Left cardiac atrium (tissue), 4 donors: Measurements from ENCODE around the gene ZFYVE28. TPM values are rescaled to one million over a fixed set of nuclear protein-coding genes. Genes with fewer than 3 reads are reported as not detected.

ENCODE experiments used
- ATAC-seq, 2 donors: fragments of 200-7000 bp; cut with Tn5 transposase; one replicate each; pipeline ENCODE4 v1.9.1; 2020; ENCODE audit warnings: mild to moderate bottlenecking in 2 of 2, moderate library complexity in 2 of 2
- DNase-seq: peaks from one replicate; pipeline ENCODE4 v3.0.0-alpha.2; 2020
- intact Hi-C, 2 donors: fragments of 100-400 bp; cut with DNase I; formaldehyde crosslinking; loops; one replicate each; pipeline versions ENCODE4 v1.14.1 to v1.15.1; 2022 to 2023
- total RNA-seq, 2 donors: library from RNA; stranded (reverse); fragmentation: NEBNext Ultra II Directional; extraction: Animal tissue kit (Norgen Biotek cat#: 25700); gene quantifications; one replicate each; pipeline ENCODE4 v1.2.1, GENCODE V29; 2021
- donor health status: DM: no; HTN: yes; CAD: no.
- donor health status: DM: no; HTN: yes; CAD: no; lungs with severe emphysema.
- donor health status: DM: yes; HTN: yes; CAD: no.
- donor health status: Dilated cardiomyopathy.

ZFYVE28 gene
- total RNA-seq, 2 donors from 2014 or later, result 5.2 to 7.2 TPM

DNA sequence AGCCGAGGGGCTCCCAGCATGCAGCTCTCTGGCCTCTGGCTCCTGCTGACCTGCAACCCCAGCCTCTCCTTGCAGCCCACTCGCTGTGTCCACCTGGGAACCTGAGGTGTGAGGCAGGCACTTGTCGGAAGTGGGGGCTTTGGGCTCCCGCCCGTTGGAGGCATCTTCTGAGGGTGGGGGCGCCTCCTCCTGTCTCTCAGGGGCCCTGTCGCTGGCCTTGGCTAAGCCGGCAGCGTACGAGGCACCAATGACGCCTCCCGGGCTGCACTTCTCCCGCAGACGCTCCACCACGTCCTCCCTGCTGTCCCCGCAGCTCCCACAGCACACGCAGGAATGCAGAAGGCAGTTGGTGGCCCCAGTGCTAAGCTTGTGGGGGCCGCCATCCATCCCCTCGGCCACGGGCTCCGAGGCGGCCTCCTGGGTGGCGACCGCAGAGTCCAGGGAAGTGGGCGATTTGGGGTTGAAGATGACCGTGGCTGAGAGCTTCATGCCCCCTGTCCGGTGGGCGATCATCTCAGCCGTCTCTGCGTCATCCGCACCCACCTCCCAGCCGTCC is 114.0 kb downstream of the ZFYVE28 start:
- DNase-seq, result no peak
- intact Hi-C loops, result no loop called here
- no peak for ATAC-seq

DNA sequence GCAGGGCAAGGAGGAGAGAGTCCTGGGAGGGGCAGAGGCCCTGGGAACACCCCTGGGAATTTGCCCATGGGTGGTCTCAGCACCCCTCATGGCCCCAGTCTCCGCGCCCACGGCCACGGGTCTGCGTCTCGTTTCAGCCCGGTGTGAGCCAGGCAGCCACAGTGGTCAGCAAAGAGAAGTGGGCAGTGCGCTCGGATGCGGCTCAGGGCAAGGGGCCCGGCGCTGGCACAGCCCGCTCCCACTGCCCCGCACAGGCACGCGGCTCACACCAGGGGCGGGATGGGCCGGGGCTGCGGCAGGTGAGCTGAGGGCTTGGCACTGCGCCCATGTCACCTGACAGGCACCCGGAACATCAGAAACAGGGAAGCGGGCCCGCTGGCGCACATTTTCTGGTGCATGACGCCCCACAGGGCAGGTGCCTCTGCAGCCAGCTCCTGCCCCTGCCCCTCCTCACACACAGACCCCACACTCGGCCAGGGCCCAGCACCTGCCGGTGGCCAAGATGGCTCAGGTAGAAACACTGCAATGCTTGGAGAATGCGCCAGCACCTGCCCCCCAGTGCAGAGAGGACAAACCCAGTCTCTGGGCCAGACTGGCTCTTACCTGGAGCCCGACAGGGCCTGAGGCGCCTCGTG is 114.6 kb downstream of the ZFYVE28 start:
- intact Hi-C loops, result no loop called here
- no peak for DNase-seq
- ATAC-seq, result no peak

DNA sequence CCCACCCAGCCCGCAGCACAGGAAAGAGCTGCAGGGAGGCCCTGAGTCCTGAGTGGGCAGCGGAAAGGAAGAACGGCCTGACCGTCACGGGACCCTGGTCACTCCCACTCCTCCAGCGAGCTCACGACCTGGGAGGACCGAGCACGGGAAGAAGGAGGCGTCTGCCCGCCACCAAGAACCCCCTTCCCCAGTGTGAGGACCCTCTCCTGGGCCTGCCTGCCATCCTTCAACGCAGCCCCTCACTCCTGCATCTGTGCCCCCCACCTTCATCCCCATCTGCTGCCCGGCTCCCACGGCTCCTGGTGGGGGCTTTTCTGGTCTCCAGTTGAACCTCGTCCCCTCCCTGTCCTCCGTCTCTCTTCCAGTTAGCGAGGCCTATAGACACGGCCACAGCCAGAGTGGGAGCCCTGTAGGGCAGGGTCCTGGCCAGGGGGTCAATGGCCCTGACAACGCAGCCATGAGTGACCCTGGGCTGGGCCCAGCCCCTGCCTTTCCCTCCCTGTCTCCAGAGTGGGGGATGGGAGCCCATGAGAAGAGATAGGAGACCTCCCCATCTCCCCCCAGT is 115.2 kb downstream of the ZFYVE28 start:
- ATAC-seq (no peak), DNase-seq (no peak)
- intact Hi-C loops, result no loop called here

DNA sequence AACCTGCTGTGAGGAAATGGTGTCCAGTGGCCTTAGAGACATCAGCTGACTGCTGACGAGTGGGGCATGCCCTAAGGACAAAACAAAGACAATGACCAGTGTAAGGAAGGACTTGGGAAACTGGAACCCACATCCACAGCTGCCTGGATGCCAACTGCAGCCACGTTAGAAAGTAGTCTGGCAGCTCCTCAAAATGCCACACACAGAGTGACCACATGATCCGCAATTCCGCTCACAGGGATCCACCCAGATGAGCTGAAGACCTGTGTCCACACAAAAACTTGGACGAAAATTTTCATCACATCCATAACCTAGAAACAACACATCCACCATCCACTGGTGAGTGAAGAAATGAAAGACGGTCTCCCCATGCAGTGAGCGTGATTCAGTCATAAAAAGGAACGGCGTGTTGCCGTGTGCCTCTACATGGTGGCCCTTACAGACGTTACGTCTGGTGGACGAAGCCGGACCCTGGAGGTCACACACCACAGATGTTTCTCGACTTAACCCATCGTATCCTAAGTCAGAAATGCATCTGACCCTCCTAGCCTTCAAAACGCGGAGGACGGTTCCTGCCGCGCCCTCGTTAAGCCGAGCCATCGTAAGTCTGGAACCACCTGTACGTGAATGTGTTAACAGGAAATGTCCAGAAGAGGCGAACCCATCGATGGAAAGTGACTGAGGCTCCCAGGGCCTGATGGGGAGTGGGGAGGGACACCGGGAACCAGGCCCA is 115.9 kb downstream of the ZFYVE28 start:
- ATAC-seq, result no peak
- no peak for DNase-seq
- intact Hi-C loops, result no loop called here

- no peak for ATAC-seq
- intact Hi-C loops, result no loop called here
These were observed 116.6 kb downstream of the ZFYVE28 start for GRCh38 chr4:2301806-2302205.

GRCh38 chr4:2301225-2301642 is 117.2 kb downstream of the ZFYVE28 start:
- no peak for ATAC-seq
- intact Hi-C loops, result no loop called here
- no peak for DNase-seq

More at GRCh38 chr4:2301806-2302205, 116.6 kb downstream of the ZFYVE28 start:
- no peak for DNase-seq

- DNase-seq, result no peak
- intact Hi-C loops, result no loop called here
- no peak for ATAC-seq
These were observed 117.8 kb downstream of the ZFYVE28 start for GRCh38 chr4:2300431-2301224.

- intact Hi-C loops, result no loop called here
- no peak for DNase-seq
- no peak for ATAC-seq
These were observed 118.7 kb downstream of the ZFYVE28 start for GRCh38 chr4:2299794-2300193.

GRCh38 chr4:2298532-2298991 is 119.9 kb downstream of the ZFYVE28 start:
- intact Hi-C loops, result no loop called here
- no peak for DNase-seq
- no peak for ATAC-seq

DNA sequence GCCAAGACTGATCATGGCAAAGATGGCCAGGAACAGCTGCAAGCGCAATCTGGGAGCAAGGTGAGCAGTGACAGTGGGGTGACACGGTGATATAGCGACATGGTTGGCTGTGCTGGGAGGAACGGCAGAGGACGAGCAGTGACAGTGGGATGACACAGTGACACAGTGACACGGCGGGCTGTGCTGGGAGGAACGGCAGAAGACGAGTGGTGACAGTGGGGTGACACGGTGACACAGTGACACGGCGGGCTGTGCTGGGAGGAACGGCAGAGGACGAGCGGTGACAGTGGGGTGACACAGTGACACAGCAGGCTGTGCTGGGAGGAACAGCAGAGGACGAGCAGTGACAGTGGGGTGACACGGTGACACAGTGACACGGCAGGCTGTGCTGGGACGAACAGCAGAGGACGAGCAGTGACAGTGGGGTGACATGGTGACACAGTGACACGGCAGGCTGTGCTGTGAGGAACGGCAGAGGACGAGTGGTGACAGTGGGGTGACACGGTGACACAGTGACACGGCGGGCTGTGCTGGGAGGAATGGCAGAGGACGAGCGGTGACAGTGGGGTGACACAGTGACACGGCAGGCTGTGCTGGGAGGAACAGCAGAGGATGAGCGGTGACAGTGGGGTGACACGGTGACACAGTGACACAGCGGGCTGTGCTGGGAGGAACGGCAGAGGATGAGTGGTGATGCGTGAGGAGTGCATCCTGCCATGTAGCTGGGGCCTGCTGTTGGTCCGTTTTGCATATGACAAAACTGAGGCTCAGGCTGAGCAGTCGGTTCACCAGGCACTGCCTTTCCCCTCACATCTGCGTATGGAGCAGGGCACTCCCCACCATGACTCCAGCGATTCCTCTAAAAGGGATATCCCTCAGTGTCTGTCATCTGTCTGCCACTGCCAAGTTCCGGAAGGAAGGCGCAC is 120.6 kb downstream of the ZFYVE28 start:
- ATAC-seq, result no peak
- intact Hi-C loops, result no loop called here
- no peak for DNase-seq

- DNase-seq (no peak), ATAC-seq (peak in 1 of 2 donors; percentile 40)
- intact Hi-C loops, result no loop called here
These were observed 121.5 kb downstream of the ZFYVE28 start for GRCh38 chr4:2296631-2297601.

DNA sequence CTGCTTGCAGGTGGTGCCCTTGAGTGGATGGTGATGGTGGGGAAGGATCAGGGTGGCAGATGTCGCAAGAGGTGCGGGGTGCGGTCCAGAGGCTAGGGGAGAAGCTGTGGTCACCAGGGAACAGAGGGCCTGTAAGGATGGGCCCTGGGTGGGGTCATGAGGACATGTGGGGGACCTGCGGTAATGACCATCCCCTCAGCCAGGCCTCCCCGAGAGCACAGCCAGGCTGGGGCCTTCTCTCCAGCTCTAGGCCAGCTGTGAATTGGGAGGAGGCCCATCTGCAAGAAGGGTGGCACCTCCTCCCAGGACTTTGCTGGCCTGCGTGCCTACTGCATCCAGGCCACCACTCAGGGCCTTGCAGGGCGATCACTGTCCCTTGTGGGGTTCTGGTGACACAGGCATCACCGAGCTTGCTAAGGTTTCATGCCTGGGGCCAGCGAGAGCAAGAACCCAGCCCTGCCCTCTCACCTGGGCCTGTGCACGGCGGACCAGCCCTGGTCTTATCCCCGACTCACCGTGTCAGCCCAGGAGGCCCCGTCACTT is 122.5 kb downstream of the ZFYVE28 start:
- ATAC-seq, result peak in 1 of 2 donors; percentile 19
- intact Hi-C loops, result no loop called here
- no peak for DNase-seq

DNA sequence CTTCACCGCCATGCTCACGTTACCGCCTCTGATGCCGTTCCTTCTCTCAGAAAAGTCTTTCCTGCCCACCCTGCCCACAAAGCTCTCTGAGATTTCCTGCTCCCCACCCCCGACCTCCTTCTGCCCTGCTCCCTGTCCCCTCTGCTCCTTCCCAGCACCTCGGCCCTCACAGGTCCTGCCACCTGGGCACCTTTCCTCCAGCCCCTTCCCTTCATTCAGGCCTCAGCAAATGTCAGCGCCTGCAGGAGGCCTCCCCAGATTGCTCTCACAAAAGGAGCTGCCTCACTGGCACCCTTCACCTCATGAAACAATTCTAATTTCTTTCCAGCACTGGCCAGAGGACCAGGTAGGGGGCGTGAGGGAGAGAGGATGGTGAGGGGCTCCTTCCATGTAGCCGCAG is 122.9 kb downstream of the ZFYVE28 start:
- intact Hi-C loops, result no loop called here
- DNase-seq (no peak), ATAC-seq (no peak)

DNA sequence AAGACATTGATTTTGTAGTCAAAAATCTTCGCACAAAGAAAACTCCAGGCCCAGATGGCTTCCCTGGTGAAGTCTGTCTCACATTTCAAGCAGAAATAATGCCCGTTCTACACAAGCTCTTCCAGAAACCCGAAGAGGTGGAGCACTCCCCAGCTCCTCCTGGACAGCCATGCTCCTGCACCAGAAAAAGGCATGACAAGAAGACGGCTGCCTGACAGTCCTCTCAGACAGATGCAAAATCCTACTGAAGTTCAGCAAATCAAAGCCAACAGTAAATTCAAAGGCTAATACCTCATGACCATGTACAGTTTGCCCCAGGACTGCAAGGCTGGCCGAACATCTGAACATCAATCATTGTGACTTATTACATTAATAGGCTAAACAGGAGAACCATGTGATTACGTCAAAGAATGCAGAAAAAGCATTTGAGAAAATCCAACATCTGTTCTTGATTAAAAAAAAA is 125.8 kb downstream of the ZFYVE28 start:
- no peak for DNase-seq
- no peak for ATAC-seq
- intact Hi-C loops, result no loop called here

GRCh38 chr4:2291705-2292645 is 126.5 kb downstream of the ZFYVE28 start:
- ATAC-seq (no peak), DNase-seq (no peak)
- intact Hi-C loops, result no loop called here
